ENCODE results near the gene PIK3CA.
"Not testable (repeated sequence)": the region's sequence is repeated elsewhere in the genome, so short reads cannot be mapped to it uniquely, and the experiment has no call there.

Gene PIK3CA

GRCh38 chr3:179147873-179148615, at the start of gene PIK3CA:
Gene PIK3CA (plus strand): TSS chr3:179148357. CDS start chr3:179198826, 50,469 bp downstream.
- H3K27ac ChIP-seq = peak within 1 kb of the TSS; percentile 80
- TF ChIP-seq CTCF (IDR thresholded peaks at IDR 0.05) (no peak), ZFX (IDR thresholded peaks at IDR 0.05; ENCODE audit: borderline replicate concordance) (no peak)

GRCh38 chr3:179098388-179099077, 49.6 kb upstream of the PIK3CA start:
- H3K27ac ChIP-seq = no peak overlapping the region
- TF ChIP-seq ZFX (IDR thresholded peaks at IDR 0.05; ENCODE audit: borderline replicate concordance) (no peak), CTCF (IDR thresholded peaks at IDR 0.05) (no peak)

DNA sequence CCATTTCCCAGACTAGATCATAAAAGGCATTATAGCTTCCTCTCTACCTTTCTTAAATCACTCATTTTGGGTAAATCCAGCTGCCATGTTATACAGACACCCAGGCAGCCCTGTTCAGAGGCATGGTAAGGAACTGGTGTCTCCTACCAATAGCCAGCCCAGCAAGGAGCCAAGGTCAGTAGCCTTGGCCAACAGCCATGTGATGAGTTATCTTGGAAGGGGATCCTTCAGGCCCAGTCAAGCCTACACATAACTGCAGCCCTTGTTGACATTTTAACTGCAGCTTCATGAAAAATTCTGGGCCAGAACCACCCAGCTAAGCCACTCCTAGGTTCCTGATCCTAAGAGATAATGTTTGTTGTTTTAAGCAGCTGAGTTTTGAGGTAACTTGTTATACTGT, 47.5 kb upstream of the PIK3CA start:
- TF ChIP-seq CTCF (IDR thresholded peaks at IDR 0.05) (no peak), ZFX (IDR thresholded peaks at IDR 0.05; ENCODE audit: borderline replicate concordance) (no peak)
- H3K27ac ChIP-seq = no peak overlapping the region

- no peak overlapping the region for H3K27ac ChIP-seq
- no peak for TF ChIP-seq CTCF (IDR thresholded peaks at IDR 0.05)
- TF ChIP-seq ZFX (IDR thresholded peaks at IDR 0.05; ENCODE audit: borderline replicate concordance) = no peak
Measured at GRCh38 chr3:179105881-179106280, 42.3 kb upstream of the PIK3CA start.

DNA sequence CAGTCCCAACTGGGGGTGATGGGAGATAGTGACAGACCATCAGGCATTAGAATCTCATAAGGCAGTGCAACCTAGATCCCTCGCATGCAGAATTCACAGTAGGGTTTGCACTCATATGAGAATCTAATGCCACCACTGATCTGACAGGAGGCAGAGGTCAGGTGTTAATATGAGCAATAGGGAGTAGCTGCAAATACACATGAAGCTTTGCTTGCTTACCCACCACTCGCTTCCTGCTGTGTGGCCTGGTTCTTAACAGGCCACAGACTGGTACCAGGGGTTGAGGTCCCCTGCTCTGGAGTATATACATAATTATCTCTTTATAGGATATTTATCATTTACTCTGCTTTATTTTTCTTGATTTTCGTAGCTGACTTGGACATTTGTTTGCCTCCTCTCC, 40.5 kb upstream of the PIK3CA start:
- no peak overlapping the region for H3K27ac ChIP-seq
- TF ChIP-seq ZFX (IDR thresholded peaks at IDR 0.05; ENCODE audit: borderline replicate concordance) = no peak

- TF ChIP-seq ZFX (IDR thresholded peaks at IDR 0.05; ENCODE audit: borderline replicate concordance) (no peak), CTCF (IDR thresholded peaks at IDR 0.05) (no peak)
- H3K27ac ChIP-seq = no peak overlapping the region
Measured at GRCh38 chr3:179108086-179108485, 40.1 kb upstream of the PIK3CA start.

DNA sequence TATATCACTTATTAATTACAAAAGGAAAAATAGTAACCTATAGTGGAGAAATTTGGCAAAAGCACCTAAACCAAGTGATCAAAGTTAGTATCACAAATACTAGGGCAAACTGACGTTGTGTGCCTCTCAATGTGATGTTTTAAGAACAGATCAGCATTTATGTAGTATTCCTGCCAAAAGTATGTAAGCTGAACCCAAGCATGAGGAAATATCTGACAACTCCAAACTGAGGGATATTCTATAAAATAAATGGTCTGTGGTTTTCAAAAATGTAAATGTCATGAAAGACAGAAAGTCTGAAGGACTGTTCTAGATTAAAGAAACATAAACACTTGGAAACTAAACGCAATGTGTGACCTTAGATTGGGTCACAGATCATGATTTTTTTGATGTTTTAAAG, 34.3 kb upstream of the PIK3CA start:
- TF ChIP-seq ZFX (IDR thresholded peaks at IDR 0.05; ENCODE audit: borderline replicate concordance) = no peak
- no peak for TF ChIP-seq CTCF (IDR thresholded peaks at IDR 0.05)
- H3K27ac ChIP-seq = no peak overlapping the region

GRCh38 chr3:179115444-179115843, 32.7 kb upstream of the PIK3CA start:
- H3K27ac ChIP-seq = not testable (repeated sequence)

All from 22Rv1 (cell line).